CD4-positive, alpha-beta memory T cell (primary cell): Measurements from ENCODE around the gene LGALS3BP. TPM values are rescaled to one million over a fixed set of nuclear protein-coding genes. Genes with fewer than 3 reads are reported as not detected.

Source experiments
- CTCF ChIA-PET: fragments of 350-600 bp; sonication (Branson Sonifier 250); formaldehyde crosslinking; loops from one replicate; lab custom pipeline; 2021; ENCODE audit warnings: inconsistent platforms; ENCODE audit not compliant: partially characterized antibody; lab: Charles Lee
- POLR2A ChIA-PET: fragments of 350-600 bp; sonication (Branson Sonifier 250); formaldehyde crosslinking; loops from one replicate; lab custom pipeline; 2021; ENCODE audit not compliant: partially characterized antibody; lab: Charles Lee
- DNase-seq, 5 donors: peaks; one replicate each; pipeline versions ENCODE4 v3.0.0 to v3.0.0-alpha.2; 2020 to 2022; ENCODE audit warnings: mixed read lengths in 1 of 5
- H3K27ac ChIP-seq: one replicate; pipeline ENCODE4 v1.7.0; 2013; ENCODE audit warnings: low read depth, low read length
- H3K27me3 ChIP-seq: 2 replicates; pipeline ENCODE4 v1.7.0; 2013; ENCODE audit warnings: mild to moderate bottlenecking, low read length, moderate library complexity; ENCODE audit not compliant: insufficient read depth
- H3K36me3 ChIP-seq: 2 replicates; pipeline ENCODE4 v1.7.0; 2013; ENCODE audit warnings: mild to moderate bottlenecking, low read length, moderate library complexity; ENCODE audit not compliant: insufficient read depth
- H3K4me1 ChIP-seq: 2 replicates; pipeline ENCODE4 v1.7.0; 2013; ENCODE audit warnings: mild to moderate bottlenecking, low read length, moderate library complexity; ENCODE audit not compliant: insufficient read depth
- H3K4me3 ChIP-seq, 2 donors: one replicate each; pipeline ENCODE4 v1.7.0; 2013; ENCODE audit warnings: low read length in 2 of 2, mild to moderate bottlenecking in 1 of 2
- H3K9me3 ChIP-seq, 2 donors: one replicate each; pipeline ENCODE4 v1.7.0; 2013; ENCODE audit warnings: low read length in 2 of 2, control low read depth in 1 of 2; ENCODE audit not compliant: control insufficient read depth in 1 of 2
- H3K27ac Mint-ChIP-seq, 7 donors: one replicate each; pipeline ENCODE4 v1.8.0; 2020 to 2021; ENCODE audit warnings: mixed read lengths in 7 of 7, mild to moderate bottlenecking in 6 of 7, inconsistent platforms in 3 of 7, moderate library complexity in 3 of 7
- H3K27me3 Mint-ChIP-seq, 2 donors: one replicate each; pipeline ENCODE4 v1.8.0; 2020 to 2021; ENCODE audit warnings: mixed read lengths in 2 of 2
- H3K36me3 Mint-ChIP-seq, 2 donors: one replicate each; pipeline ENCODE4 v1.8.0; 2020 to 2021; ENCODE audit warnings: mixed read lengths in 2 of 2, inconsistent platforms in 1 of 2, mild to moderate bottlenecking in 1 of 2
- H3K4me1 Mint-ChIP-seq, 4 donors: one replicate each; pipeline ENCODE4 v1.8.0; 2020 to 2021; ENCODE audit warnings: mixed read lengths in 4 of 4, mild to moderate bottlenecking in 1 of 4
- H3K4me3 Mint-ChIP-seq, 8 donors: one replicate each; pipeline ENCODE4 v1.8.0; 2020 to 2021; ENCODE audit warnings: mixed read lengths in 8 of 8, mild to moderate bottlenecking in 7 of 8, moderate library complexity in 6 of 8, inconsistent platforms in 3 of 8
- H3K9me3 Mint-ChIP-seq, 8 donors: one replicate each; pipeline ENCODE4 v1.8.0; 2020 to 2021; ENCODE audit warnings: mixed read lengths in 8 of 8, mild to moderate bottlenecking in 5 of 8, inconsistent platforms in 3 of 8, moderate library complexity in 1 of 8
- intact Hi-C: fragments of 100-400 bp; cut with micrococcal nuclease; formaldehyde crosslinking; loops from one replicate; pipeline ENCODE4 v1.15.1; 2023
- polyA plus RNA-seq, 2 donors: library from polyadenylated mRNA; unstranded; fragments of 300-500 nt; fragmentation: Illumina TruSeq; gene quantifications; one replicate each; pipeline ENCODE4 v1.2.3, GENCODE V29; 2021
- total RNA-seq, 2 experiments: library from RNA; stranded (reverse); gene quantifications; one replicate each; pipeline ENCODE4 v1.2.3, GENCODE V29; 2021

The LGALS3BP gene
- total and polyA plus RNA-seq, 4 experiments from 2014 or later: 44.8 to 70.7 (median 51.0) TPM

DNA sequence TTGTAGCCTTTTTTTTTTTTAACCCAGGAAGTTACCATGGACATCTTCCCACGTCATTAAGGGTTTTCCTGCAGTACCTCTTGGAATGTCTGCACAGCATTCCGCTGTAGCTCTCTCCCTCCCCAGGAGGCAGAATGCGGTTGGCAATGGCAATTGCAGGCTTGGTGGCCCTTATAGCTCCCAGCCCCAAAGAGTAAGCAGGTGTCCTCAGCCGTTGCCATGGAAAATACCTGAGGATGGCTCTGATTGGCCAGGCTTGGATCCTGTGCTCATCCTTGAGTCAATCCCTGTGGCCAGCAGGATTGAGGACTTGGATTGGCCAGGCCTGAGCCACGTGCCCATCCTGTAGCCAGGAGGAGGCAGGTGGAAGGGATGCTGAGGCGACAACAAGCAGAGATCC lies 39.0 kb downstream of the LGALS3BP start:
- Histone ChIP-seq H3K9me3 (no peaks in the 10 kb centered on the region), H3K36me3 (no peaks in the 10 kb centered on the region), H3K27me3 (no peaks in the 10 kb centered on the region), H3K4me1 (no peaks in the 10 kb centered on the region), H3K27ac (no peak overlapping the region), H3K4me3 (no peak overlapping the region)
- CTCF ChIA-PET: interaction anchor here (3.5 kb wide), 1 partner anchor 31 kb away, joined by 11 read pairs; no protein-coding TSS in a partner anchor
- Mint-ChIP-seq H3K4me3 (no peak overlapping the region), H3K27me3 (peaks cover 1 to 6% of the 10 kb centered on the region in 2 donors), H3K27ac (peak overlapping the region in 1 of 7 donors; percentile 36), H3K36me3 (no peaks in the 10 kb centered on the region), H3K4me1 (no peaks in the 10 kb centered on the region), H3K9me3 (no peaks in the 10 kb centered on the region)
- POLR2A ChIA-PET: no interaction called here
- intact Hi-C loops: no loop called here
- DNase-seq: no peak

DNA sequence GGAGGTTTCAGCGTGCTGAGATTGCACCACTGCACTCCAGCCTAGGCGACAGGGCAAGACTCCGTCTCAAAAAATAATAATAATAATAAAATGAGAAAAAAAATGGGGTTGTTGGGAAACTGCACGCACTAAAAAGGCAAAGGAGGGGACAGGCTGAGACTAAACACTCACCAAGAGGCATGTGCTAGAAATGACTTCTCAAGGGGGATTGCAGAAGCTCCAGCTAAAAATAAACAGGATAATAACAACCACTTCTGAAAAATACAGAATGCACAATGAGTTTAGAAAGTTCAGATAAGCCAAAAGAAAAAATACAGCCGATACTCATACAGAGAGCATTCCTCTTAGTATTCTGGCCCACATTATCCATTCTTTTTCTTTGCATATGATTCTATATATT lies 39.5 kb downstream of the LGALS3BP start:
- Mint-ChIP-seq H3K36me3 (no peaks in the 10 kb centered on the region), H3K27ac (no peak overlapping the region), H3K9me3 (no peaks in the 10 kb centered on the region), H3K27me3 (peaks cover 1 to 6% of the 10 kb centered on the region in 2 donors), H3K4me3 (no peak overlapping the region), H3K4me1 (no peaks in the 10 kb centered on the region)
- POLR2A ChIA-PET: no interaction called here
- intact Hi-C loops: no loop called here
- Histone ChIP-seq H3K4me3 (no peak overlapping the region), H3K9me3 (no peaks in the 10 kb centered on the region), H3K4me1 (no peaks in the 10 kb centered on the region), H3K27ac (no peak overlapping the region), H3K27me3 (no peaks in the 10 kb centered on the region), H3K36me3 (no peaks in the 10 kb centered on the region)
- CTCF ChIA-PET: interaction anchor here (3.5 kb wide), 1 partner anchor 32 kb away, joined by 11 read pairs; no protein-coding TSS in a partner anchor
- no peak for DNase-seq

DNA sequence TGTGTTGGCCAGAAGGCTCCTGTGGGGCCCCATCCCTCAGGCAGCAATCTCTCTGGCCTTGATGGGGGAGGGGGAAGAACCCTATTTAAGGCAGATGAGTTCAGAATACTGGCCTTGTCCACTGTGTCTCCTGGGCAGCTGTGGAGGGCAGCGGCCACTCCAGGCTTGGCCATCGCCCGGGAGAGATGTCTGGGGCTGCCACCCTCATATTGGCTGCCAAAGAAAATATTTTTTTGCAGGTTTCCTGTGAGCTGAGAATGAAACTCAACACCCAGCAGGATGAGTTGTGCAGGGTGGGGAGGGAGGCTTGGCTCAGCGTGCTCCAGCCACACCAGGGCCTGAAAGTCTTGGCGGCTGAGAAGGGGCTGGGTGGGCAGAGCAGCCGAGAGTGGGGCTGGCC lies 40.1 kb downstream of the LGALS3BP start:
- DNase-seq: no peak
- no peak overlapping the region for H3K4me3 Mint-ChIP-seq
- Histone ChIP-seq H3K4me3 (no peak overlapping the region), H3K36me3 (no peaks in the 10 kb centered on the region), H3K9me3 (no peaks in the 10 kb centered on the region), H3K27ac (no peak overlapping the region), H3K27me3 (no peaks in the 10 kb centered on the region), H3K4me1 (no peaks in the 10 kb centered on the region)
- H3K27me3 Mint-ChIP-seq: peaks cover 0 to 2% of the 10 kb centered on the region in 2 donors
- peaks cover 0 to under 1% (median 0%) of the 10 kb centered on the region in 4 donors for H3K4me1 Mint-ChIP-seq
- H3K27ac Mint-ChIP-seq: no peak overlapping the region
- H3K9me3 Mint-ChIP-seq: no peaks in the 10 kb centered on the region
- ChIA-PET POLR2A (no interaction called here), CTCF (no interaction called here)
- H3K36me3 Mint-ChIP-seq: no peaks in the 10 kb centered on the region
- intact Hi-C loops: no loop called here

DNA sequence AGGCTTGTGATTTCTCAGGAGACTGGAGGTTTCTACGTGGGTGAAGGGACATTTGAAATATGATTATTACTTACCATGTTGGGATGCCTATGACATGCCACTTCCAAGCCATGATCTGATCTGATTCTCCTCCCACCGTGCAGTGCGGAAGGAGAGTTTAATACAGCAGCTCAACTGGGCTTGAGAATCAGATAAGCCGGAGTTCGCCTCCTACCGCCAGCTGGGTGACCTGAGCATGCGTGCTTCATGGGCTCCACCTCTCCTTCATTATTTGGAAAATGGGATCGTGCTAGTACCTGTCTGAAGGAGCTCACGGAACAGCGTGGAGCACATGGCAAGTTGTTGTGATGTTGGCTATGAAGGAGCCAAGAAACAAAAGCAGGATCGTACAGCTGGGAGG lies 42.2 kb downstream of the LGALS3BP start:
- peaks cover 9% of the 10 kb centered on the region for H3K4me1 ChIP-seq
- H3K9me3 Mint-ChIP-seq: no peaks in the 10 kb centered on the region
- H3K27me3 Mint-ChIP-seq: no peaks in the 10 kb centered on the region
- no peak overlapping the region for H3K4me3 ChIP-seq
- H3K27ac ChIP-seq: no peak overlapping the region
- H3K9me3 ChIP-seq: no peaks in the 10 kb centered on the region
- no peaks in the 10 kb centered on the region for H3K36me3 Mint-ChIP-seq
- DNase-seq: no peak
- H3K27me3 ChIP-seq: no peaks in the 10 kb centered on the region
- CTCF ChIA-PET: no interaction called here
- H3K4me1 Mint-ChIP-seq: peaks cover 7 to 17% (median 12%) of the 10 kb centered on the region in 4 donors
- intact Hi-C loops: no loop called here
- POLR2A ChIA-PET: no interaction called here
- H3K27ac Mint-ChIP-seq: no peak overlapping the region
- no peak overlapping the region for H3K4me3 Mint-ChIP-seq
- no peaks in the 10 kb centered on the region for H3K36me3 ChIP-seq

DNA sequence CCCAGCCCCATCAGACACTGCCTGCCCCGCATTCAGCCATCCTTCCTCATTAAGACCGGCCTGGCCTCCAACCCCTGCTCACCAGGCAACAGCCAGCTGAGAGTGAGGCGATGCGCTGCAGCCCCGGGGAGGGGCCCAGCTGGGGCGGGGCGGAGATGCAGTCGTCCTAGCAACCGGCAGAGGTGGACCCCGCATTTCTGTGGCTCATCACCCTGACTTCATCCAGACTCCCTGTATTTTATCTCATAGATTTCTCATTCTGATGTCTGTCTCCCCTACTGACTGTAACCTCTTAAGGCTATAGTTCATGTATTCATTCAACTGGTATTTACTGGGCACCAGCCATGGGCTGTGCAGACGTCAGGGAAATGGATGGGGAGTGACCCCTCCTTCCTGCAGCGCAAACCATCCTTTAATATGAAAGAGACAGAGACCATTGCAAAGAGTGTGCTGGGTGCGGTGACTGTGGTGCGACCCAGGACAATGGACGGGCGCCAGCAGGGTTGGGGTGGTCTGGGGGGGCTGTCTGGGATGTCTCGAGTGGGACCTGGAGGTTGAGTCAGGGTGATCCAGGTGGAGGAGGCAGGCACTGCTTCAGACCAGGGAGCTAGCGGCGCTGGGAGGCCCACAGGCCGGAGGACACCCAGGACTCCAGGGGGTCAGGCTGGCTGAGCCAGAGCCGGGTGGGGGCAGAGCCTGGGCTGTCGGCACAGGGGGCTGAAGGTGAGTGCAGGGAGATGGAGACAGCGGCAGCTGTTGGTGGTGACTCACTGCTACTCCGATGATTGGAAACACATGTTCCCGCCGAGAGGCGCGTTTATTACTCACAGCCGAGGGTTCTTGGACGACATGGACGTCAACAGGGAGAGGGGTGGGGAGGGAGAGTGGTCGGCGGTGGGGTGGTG lies 44.1 kb downstream of the LGALS3BP start:
- Mint-ChIP-seq H3K4me3 (no peak overlapping the region), H3K27me3 (no peaks in the 10 kb centered on the region), H3K9me3 (no peaks in the 10 kb centered on the region), H3K4me1 (peaks cover 7 to 17% (median 12%) of the 10 kb centered on the region in 4 donors), H3K27ac (peak overlapping the region in 2 of 7 donors; percentile 14 to 45), H3K36me3 (no peaks in the 10 kb centered on the region)
- Histone ChIP-seq H3K27me3 (no peaks in the 10 kb centered on the region), H3K9me3 (no peaks in the 10 kb centered on the region), H3K4me1 (peaks cover 9% of the 10 kb centered on the region), H3K27ac (no peak overlapping the region), H3K36me3 (no peaks in the 10 kb centered on the region), H3K4me3 (no peak overlapping the region)
- intact Hi-C loops: no loop called here
- ChIA-PET POLR2A (no interaction called here), CTCF (no interaction called here)
- DNase-seq: no peak

DNA sequence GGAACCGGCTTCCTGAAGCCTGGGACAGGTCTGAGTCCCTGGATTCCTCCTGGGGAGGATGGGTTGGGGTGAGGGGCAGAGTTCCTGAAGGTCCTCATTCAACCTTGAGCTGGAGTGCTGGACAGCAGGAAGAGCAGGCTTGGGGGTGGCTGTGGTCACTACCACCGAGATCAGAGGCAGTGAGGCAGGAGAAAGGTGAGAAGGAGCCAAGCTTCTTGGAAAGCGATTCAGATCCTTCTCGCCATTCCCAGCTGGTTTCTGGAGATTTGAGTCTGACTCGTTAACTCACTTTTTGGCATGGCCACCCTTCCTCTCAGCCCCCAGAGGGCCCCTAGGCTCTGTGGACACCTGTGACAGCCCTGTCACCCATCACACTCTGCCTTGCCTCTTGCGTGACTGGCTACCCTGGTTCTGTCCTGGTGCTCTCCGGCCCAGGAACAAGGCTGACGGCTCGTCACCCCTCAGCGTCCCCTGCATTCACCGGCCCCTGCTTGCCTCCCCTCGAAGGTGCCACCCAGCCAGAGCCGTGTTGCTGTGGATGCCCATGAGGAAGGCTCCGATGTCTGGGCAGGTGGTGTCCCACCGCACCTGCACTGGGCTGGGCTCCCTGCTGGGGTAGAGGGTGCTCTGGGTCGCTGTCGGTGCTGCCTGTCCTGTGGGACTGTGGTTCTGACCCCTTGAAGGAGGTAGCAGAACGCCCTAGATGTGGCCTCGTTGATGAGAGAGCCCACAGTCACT lies 44.9 kb downstream of the LGALS3BP start:
- POLR2A ChIA-PET: no interaction called here
- intact Hi-C loops: no loop called here
- H3K9me3 ChIP-seq: no peaks in the 10 kb centered on the region
- H3K4me1 ChIP-seq: peaks cover 9% of the 10 kb centered on the region
- no peak overlapping the region for H3K27ac ChIP-seq
- Mint-ChIP-seq H3K4me1 (peaks cover 7 to 17% (median 12%) of the 10 kb centered on the region in 4 donors), H3K9me3 (no peaks in the 10 kb centered on the region), H3K27me3 (no peaks in the 10 kb centered on the region), H3K4me3 (no peak overlapping the region), H3K27ac (peak overlapping the region in 1 of 7 donors; percentile 65), H3K36me3 (no peaks in the 10 kb centered on the region)
- no peak for DNase-seq
- no peak overlapping the region for H3K4me3 ChIP-seq
- no peaks in the 10 kb centered on the region for H3K27me3 ChIP-seq
- CTCF ChIA-PET: no interaction called here
- no peaks in the 10 kb centered on the region for H3K36me3 ChIP-seq

DNA sequence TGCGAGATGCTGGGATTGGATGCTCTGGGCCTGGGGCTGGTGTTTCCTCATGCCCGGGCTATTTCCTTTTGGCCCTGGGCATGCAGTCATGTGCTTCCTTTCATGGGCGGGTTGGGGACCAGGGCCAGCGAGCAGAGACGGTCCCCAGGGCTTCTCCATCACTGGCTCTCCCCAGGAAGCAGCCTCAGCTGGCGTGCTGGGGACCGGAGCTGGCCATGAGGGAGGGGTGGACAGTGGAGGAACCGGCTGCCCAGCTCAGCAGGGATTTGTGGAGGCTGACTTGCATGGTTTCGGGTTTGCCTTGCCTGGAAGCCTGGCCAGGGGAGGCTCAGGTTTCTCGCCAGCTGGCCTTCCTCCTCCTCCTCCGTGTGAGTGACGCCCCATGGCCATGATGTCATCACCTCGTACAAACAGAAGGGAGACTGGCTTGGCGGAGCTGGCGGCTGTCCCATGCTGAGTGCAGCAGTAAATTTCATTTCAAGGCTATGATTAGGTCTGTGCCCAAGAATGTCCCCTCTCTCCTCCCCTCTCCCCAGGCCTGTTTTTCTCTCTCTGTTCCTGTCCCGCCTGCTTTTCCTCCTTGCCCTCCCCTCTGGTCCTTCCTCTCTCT lies 45.7 kb downstream of the LGALS3BP start:
- H3K4me1 ChIP-seq: peaks cover 9% of the 10 kb centered on the region
- Mint-ChIP-seq H3K36me3 (no peaks in the 10 kb centered on the region), H3K27me3 (no peaks in the 10 kb centered on the region), H3K4me1 (peaks cover 7 to 17% (median 12%) of the 10 kb centered on the region in 4 donors), H3K27ac (peak overlapping the region in 5 of 7 donors; percentile 36 to 89 (median 70)), H3K9me3 (no peaks in the 10 kb centered on the region), H3K4me3 (peak overlapping the region in 1 of 8 donors; percentile 49)
- H3K27ac ChIP-seq: no peak overlapping the region
- ChIA-PET POLR2A (no interaction called here), CTCF (no interaction called here)
- no peaks in the 10 kb centered on the region for H3K36me3 ChIP-seq
- H3K9me3 ChIP-seq: no peaks in the 10 kb centered on the region
- H3K27me3 ChIP-seq: no peaks in the 10 kb centered on the region
- intact Hi-C loops: no loop called here
- DNase-seq: no peak
- no peak overlapping the region for H3K4me3 ChIP-seq
